ENCODE results near the gene IGF2R.
"Not testable (repeated sequence)": the region's sequence is repeated elsewhere in the genome, so short reads cannot be mapped to it uniquely, and the experiment has no call there.

Gene IGF2R

GRCh38 chr6:160130729-160131484, 162.0 kb downstream of the IGF2R start:
- CTCF ChIA-PET: interaction anchor here (0.6 kb wide), 1 partner anchor 574 kb away, joined by 3 read pairs; no protein-coding TSS in a partner anchor

GRCh38 chr6:160131636-160132296, 162.9 kb downstream of the IGF2R start:
- DNase-seq (ENCODE audit: low spot score): no peak
- ChIA-PET POLR2A (ENCODE audit: low non-redundant PET) (no interaction called here), CTCF (interaction anchor here (0.6 kb wide), 1 partner anchor 573 kb away, joined by 3 read pairs; no protein-coding TSS in a partner anchor)
- TF ChIP-seq CTCF (conservative IDR thresholded peaks at IDR 0.05; ENCODE audit: low read depth): no peak
- H3K27ac ChIP-seq: no peak overlapping the region

More at GRCh38 chr6:160130729-160131484, 162.0 kb downstream of the IGF2R start:
- H3K27ac ChIP-seq: no peak overlapping the region
- TF ChIP-seq CTCF (conservative IDR thresholded peaks at IDR 0.05; ENCODE audit: low read depth): no peak
- DNase-seq (ENCODE audit: low spot score): no peak
- POLR2A ChIA-PET (ENCODE audit: low non-redundant PET): no interaction called here

GRCh38 chr6:160132297-160132637, 163.4 kb downstream of the IGF2R start:
- CTCF ChIA-PET: no interaction called here
- no peak overlapping the region for H3K27ac ChIP-seq
- TF ChIP-seq CTCF (conservative IDR thresholded peaks at IDR 0.05; ENCODE audit: low read depth): no peak
- DNase-seq (ENCODE audit: low spot score): no peak
- POLR2A ChIA-PET (ENCODE audit: low non-redundant PET): no interaction called here

GRCh38 chr6:160132776-160133338, 164.0 kb downstream of the IGF2R start:
- CTCF ChIA-PET: interaction anchor here (1.3 kb wide), 1 partner anchor 323 kb away, joined by 4 read pairs; no protein-coding TSS in a partner anchor

GRCh38 chr6:160133441-160134336, 164.8 kb downstream of the IGF2R start:
- no peak for TF ChIP-seq CTCF (conservative IDR thresholded peaks at IDR 0.05; ENCODE audit: low read depth)
- ChIA-PET CTCF (interaction anchor here (0.6 to 1.3 kb wide), 3 partner anchors 38 to 322 kb away, joined by 3 to 4 read pairs (median 3); no protein-coding TSS in a partner anchor), POLR2A (ENCODE audit: low non-redundant PET) (no interaction called here)
- no peak for DNase-seq (ENCODE audit: low spot score)
- no peak overlapping the region for H3K27ac ChIP-seq

More at GRCh38 chr6:160132776-160133338, 164.0 kb downstream of the IGF2R start:
- no peak for TF ChIP-seq CTCF (conservative IDR thresholded peaks at IDR 0.05; ENCODE audit: low read depth)
- peak; percentile 25 for DNase-seq (ENCODE audit: low spot score)
- POLR2A ChIA-PET (ENCODE audit: low non-redundant PET): no interaction called here
- H3K27ac ChIP-seq: no peak overlapping the region

GRCh38 chr6:160134337-160134751, 165.5 kb downstream of the IGF2R start:
- POLR2A ChIA-PET (ENCODE audit: low non-redundant PET); DNase-seq (ENCODE audit: low spot score); H3K27ac ChIP-seq: not testable (repeated sequence)
- CTCF ChIA-PET: interaction anchor here (0.6 to 1.3 kb wide), 2 partner anchors 282 to 321 kb away, joined by 3 to 4 read pairs; no protein-coding TSS in a partner anchor
